ENCODE data around the gene TMEM233.

TMEM233 gene

DNA sequence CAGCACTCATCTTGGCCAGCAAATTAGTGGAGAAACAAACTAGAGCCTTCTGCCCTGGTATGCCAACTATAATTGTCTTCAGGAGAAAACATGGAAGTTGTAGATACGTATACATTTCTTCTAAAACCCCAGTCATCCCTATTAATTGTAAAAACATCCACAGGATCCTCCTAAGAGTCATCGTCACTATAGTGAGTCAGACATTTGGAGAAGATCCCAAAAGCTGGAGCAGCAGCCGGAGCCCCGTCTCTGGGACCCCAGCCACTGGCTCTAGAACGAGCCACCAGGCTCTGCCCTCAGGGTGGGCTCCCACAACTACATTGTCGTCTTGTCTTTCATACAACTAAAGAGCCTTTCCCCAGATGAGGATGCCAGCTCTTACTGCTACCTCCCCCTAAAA, 89.8 kb downstream of the TMEM233 start:
- DNase-seq, result no peak

DNA sequence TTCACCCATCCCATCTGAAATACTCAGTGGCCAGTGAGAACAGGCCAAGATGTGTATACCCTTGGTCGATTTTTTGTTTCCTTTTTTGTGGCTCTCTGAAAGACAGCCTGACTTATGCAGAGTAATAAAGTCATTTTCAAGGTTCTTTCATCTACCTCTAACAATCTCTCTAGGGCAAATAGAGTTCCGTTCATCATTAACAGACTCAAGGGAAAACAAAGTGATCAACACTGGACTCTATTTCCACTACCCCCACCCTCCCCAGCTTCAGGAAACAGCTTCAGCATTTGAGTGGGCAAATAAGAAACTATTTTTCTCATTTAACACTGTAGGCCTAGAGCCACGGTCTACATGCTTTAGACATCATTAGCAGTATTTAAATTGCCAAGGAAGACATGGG, 90.2 kb downstream of the TMEM233 start:
- no peak for DNase-seq

DNA sequence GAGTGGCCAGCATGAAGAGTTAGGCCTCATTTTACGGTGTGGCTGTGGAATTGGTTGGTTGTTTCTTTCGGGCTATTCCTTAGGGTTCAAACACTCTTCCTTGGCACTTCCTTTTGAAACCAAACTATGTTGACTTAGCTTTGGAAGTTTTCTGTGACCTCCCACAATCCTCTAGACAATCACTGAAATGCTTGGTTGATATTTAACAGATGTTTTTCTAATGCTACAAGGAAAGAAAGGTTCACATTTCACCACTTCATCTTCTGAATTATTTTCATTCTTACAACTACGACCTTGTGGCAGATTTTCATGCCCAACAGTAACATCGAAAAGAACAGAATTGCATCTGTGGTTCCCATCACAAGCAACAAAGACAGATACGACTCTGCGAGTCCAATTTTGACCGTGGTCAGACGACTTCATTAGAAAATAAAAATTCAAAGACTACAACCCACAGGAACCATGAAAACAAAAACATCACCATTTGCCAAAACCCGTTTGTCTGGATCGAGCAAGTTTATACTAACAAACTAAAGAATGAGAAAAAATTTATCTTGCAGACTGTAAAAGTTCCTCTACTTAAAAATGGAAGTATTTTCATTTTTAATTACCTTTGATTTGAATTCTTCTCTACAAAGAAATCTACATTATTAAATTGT, 91.3 kb downstream of the TMEM233 start:
- DNase-seq, result no peak

GRCh38 chr12:119685375-119685774, 91.8 kb downstream of the TMEM233 start:
- DNase-seq, result no peak

DNA sequence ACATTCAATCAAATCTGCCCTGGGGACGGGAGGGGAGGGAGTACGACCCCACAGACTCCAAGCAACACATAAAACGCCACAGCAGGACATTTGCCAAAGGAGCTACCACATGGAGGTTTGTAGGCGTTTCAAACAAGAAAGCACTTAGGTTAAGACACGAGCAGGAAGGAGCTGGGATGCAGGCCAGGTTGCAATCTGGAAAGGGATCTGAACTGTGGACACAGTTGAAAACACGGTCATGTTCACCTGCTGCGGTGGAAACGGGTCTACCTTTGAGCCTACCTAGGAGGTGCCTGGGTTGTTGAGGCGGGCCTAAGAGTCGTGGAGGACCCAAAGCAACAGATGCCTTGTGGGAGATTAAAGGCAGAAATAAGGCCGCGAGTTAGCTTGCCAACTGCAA, 92.8 kb downstream of the TMEM233 start:
- no peak for DNase-seq

DNA sequence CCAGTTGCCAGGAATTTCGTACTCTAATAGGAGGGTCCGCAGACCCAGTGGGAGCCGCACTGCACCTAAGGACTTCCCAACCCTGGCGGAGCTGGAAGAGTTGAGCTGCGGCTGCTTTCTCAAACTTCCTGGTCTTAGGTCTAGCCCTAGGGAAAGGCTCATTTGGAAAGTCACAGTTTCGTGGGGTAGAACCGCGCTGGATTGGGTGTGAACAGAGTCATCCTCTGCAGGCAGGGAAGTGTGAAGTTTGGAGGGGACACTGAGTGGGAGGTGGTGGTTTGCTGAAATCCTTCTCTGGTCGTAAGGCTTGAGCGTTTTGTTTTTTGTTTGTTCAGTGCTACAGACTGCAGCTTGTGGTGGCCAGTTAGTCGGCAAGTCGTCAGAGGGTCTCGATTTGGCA, 93.2 kb downstream of the TMEM233 start:
- no peak for DNase-seq

DNA sequence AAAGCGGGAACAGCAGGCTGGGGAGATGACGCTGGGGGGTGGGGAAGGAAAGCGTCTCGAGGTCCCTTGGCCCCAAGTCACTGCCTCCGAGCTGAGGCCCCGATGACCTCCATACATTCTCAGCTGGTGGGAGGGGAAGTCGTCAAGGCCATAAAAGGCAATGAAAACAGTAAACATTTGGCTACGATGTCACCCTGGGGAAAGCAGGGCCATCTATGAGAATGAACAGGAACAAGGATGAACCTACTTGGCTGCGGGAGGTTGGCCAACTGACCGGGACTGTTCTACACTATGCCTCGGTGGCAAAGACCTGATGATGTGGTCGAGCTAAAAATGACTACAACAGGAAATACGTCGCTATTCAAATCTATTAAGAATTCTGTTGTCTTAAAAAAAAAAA, 93.8 kb downstream of the TMEM233 start:
- no peak for DNase-seq

DNA sequence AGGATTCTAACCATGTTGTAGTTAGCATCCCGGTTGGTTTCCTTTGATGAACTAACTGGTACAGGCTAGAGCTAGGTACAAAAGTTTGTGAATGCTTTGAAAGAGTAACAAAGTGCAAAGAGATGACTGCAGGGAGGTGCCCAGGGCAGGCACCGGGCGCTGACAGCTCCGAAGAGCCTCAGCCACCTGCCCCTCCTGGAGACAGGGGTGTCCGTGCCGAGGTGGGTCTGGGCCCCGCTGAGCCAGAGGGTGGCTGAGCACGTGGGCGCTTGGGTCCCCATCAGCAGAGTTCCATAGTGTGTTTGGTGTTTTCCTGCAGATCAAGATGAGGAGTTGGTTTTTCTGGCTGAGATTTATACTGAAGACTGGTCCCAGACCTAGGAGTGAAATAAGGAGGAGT, 94.3 kb downstream of the TMEM233 start:
- DNase-seq, result no peak

- no peak for DNase-seq
Measured at GRCh38 chr12:119689935-119690500, 96.4 kb downstream of the TMEM233 start.

- no peak for DNase-seq
Measured at GRCh38 chr12:119691202-119691810, 97.7 kb downstream of the TMEM233 start.

DNA sequence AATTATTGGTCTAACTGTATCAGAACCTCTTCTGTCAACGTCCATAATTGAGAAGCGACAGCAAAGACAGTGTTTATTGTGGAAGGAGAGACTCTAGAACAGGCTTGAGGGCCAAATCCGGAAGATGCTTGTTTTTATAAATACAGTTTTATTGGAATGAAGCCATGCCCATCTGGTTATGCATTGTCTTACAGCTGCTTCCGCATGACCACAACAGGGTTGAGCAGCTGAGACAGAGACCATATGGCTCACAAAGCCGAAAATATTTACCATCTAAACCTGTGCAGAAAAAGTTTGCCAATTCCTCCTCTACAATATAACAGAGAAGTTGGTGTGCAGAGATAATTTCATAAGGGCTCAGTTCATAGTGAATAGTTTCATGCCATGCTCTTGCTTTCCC, 98.8 kb downstream of the TMEM233 start:
- DNase-seq, result no peak
